Thyroid gland (tissue), 4 donors: ENCODE measurements around the gene CLPSL1. TPM values are rescaled to one million over a fixed set of nuclear protein-coding genes. Genes with fewer than 3 reads are reported as not detected.

Experiments used
- DNase-seq, 2 donors: peaks; one replicate each; pipeline ENCODE4 v3.0.0-alpha.2; 2019
- H3K27ac ChIP-seq, 3 donors: fragments of 200-600 bp; sonication (generic); 1 replicate in 2 of 3; 2 replicates in 1 of 3; pipeline ENCODE4 v1.5.1; 2016 to 2019; ENCODE audit warnings: mild to moderate bottlenecking in 1 of 3, moderate library complexity in 1 of 3
- H3K27me3 ChIP-seq: fragments of 200-600 bp; sonication (generic); one replicate; pipeline ENCODE4 v1.5.1; 2019
- H3K36me3 ChIP-seq, 2 donors: fragments of 200-600 bp; sonication (generic); one replicate each; pipeline ENCODE4 v1.5.1; 2016 to 2019
- H3K4me1 ChIP-seq, 2 donors: fragments of 200-600 bp; sonication (generic); one replicate each; pipeline ENCODE4 v1.5.1; 2017 to 2019
- H3K4me3 ChIP-seq, 3 donors: fragments of 200-600 bp; sonication (generic); replicated peaks in 1 of 3; 1 replicate in 2 of 3; 2 replicates in 1 of 3; pipeline ENCODE4 v1.5.1; 2016; ENCODE audit warnings: mild to moderate bottlenecking in 1 of 3
- H3K9me3 ChIP-seq: fragments of 200-600 bp; sonication (generic); one replicate; pipeline ENCODE4 v1.5.1; 2017
- POLR2A ChIP-seq, 2 donors: fragments of 450-650 bp; IDR thresholded peaks; one replicate each; pipeline ENCODE4 v1.6.1; 2017; ENCODE audit warnings: antibody characterized with exemption in 2 of 2, mild to moderate bottlenecking in 2 of 2, moderate library complexity in 1 of 2
- WGBS, 2 donors: methylation state at CpG; one replicate each; pipeline ENCODE4 v1.1.5; 2017; 5-methylcytosine and 5-hydroxymethylcytosine counted together
- intact Hi-C: fragments of 100-400 bp; cut with DNase I; formaldehyde crosslinking; loops from one replicate; pipeline ENCODE4 v1.15.1; 2023
- total RNA-seq, 4 donors: library from RNA; depleted of rRNA; stranded (reverse); fragments of >200 nt; gene quantifications; one replicate each; pipeline ENCODE4 v1.2.3, GENCODE V29; 2016
- TF ChIP-seq, protein P1 (sequence below), 6 experiments: fragments of 200-600 bp in 3 of 6; fragments of 450-650 bp in 3 of 6; sonication (generic) in 3 of 6; IDR thresholded peaks; one replicate each; pipeline ENCODE4 v1.5.1; 2016 to 2019; ENCODE audit warnings: antibody characterized with exemption in 6 of 6, mild to moderate bottlenecking in 2 of 6, inconsistent platforms in 1 of 6, moderate library complexity in 1 of 6

Gene CLPSL1
- total RNA-seq, 4 donors from 2014 or later = not detected

DNA sequence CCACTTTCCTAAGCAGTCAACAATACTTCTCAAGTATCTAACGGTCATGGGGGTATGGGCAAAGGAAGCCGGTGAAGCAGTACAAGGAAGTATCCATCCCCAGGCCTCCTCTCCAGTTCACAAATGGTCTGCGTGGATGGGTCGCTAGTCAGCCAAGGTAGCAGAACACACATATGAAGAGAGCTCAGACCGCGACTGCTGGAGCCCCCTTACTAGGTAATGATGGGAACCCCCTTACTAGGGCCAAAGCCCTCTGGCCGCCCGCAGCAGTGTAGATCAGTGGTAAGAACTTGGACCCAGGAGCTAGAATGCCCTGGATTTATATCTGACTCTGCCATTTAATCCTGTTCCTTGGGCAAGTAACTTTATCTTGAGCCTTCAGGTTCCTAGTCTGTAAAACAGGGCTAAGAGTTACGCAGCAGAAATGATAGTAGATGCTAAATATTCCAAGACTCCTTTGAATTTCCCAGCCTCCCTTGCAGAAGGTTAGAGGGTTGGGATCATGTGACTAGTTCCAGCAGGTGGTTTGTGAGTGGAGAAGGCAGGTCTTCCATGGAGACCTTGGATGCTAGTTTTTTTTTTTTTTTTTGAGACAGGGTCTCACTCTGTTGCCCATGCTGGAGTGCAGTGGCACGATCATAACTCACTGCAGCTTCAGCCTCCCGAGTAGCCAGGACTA is 6.6 kb upstream of the CLPSL1 start:
- Histone ChIP-seq H3K9me3 (no peaks in the 10 kb centered on the region), H3K27me3 (no peaks in the 10 kb centered on the region), H3K27ac (no peak overlapping the region), H3K4me3 (no peak overlapping the region), H3K4me1 (peaks cover 9 to 11% of the 10 kb centered on the region in 2 donors), H3K36me3 (no peaks in the 10 kb centered on the region)
- DNase-seq = no peak
- TF ChIP-seq, protein P1, sequence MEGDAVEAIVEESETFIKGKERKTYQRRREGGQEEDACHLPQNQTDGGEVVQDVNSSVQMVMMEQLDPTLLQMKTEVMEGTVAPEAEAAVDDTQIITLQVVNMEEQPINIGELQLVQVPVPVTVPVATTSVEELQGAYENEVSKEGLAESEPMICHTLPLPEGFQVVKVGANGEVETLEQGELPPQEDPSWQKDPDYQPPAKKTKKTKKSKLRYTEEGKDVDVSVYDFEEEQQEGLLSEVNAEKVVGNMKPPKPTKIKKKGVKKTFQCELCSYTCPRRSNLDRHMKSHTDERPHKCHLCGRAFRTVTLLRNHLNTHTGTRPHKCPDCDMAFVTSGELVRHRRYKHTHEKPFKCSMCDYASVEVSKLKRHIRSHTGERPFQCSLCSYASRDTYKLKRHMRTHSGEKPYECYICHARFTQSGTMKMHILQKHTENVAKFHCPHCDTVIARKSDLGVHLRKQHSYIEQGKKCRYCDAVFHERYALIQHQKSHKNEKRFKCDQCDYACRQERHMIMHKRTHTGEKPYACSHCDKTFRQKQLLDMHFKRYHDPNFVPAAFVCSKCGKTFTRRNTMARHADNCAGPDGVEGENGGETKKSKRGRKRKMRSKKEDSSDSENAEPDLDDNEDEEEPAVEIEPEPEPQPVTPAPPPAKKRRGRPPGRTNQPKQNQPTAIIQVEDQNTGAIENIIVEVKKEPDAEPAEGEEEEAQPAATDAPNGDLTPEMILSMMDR (IDR thresholded peaks at IDR 0.05) = no peak
- TF ChIP-seq POLR2A (IDR thresholded peaks at IDR 0.05) = no peak
- WGBS, 2 donors = 54 to 58% methylated on average over 9 to 11 of the region's 11 CpGs
- intact Hi-C loops = no loop called here

DNA sequence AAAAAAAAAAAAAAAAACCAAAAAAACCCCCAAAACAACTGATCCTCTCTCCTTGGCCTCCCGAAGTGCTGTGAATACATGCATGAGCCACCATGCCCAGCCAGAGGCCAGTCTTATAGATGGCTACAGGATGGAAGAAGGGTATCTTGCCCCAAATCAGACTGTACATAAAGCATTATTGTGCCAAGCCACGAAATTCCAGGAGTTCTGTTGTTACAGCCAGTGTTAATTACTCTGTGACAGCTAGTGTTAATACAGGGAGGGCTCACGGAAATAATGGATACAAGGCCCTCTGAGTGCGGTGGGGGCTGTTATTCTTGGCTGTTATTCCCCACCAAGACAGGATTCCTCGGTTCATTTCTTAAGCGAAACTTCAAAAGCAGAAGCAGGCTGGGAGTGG is 5.8 kb upstream of the CLPSL1 start:
- Histone ChIP-seq H3K27me3 (no peaks in the 10 kb centered on the region), H3K9me3 (no peaks in the 10 kb centered on the region), H3K36me3 (no peaks in the 10 kb centered on the region), H3K4me1 (peaks cover 9 to 11% of the 10 kb centered on the region in 2 donors), H3K4me3 (no peak overlapping the region), H3K27ac (no peak overlapping the region)
- TF ChIP-seq, protein P1 (IDR thresholded peaks at IDR 0.05) = no peak
- TF ChIP-seq POLR2A (IDR thresholded peaks at IDR 0.05) = no peak
- DNase-seq = no peak
- 79 to 88% methylated on average over 6 of the region's 6 CpGs for WGBS, 2 donors
- intact Hi-C loops = no loop called here

DNA sequence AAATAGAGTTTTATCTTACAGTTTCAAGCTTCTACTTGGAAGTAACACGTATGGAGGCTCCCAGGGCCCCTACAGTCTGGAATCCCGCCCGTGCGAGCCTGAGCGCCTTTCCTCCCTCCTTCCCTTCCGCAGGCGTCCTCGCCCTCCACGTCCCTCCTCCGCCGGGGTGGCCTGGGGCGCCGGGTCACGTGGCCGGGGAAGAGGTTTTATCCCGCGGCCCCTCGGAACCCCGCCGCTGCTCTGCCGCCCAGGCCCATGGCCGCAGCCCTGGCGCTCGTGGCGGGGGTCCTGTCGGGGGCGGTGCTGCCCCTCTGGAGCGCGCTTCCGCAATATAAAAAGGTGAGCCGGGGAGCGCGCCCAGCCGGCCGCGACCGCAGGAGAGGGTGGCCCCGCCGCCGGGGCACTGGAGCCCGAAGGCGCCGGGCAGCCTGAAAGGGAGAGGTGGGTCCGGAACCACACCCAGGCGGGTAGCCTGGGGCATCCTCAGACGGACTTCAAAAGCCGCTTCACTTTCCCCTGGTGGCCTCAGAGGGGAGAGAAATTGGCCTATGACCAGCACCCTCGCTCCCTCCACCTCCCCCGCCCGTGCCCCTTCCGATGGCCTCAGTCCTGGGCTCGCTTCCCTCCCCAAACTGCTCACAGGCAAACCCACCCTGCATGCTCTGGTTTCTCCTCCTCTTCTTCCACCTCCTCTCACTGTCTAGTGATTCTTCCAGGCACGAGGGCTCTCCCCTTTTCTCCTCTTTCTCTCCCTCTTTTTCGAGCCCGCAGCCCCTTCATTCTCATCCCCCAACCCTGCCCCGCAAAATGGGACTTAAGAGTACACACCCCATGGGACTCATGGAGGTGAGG is 4.2 kb upstream of the CLPSL1 start, which contains the start of gene CLPSL2:
CLPSL2 (plus strand) TSS at position 235 of the 852 bp plus-strand sequence; CDS start at position 256, 21 bp downstream.
- Histone ChIP-seq H3K27me3 (no peaks in the 10 kb centered on the region), H3K36me3 (no peaks in the 10 kb centered on the region), H3K4me3 (peak within 1 kb of the TSS in 1 of 3 donors; percentile 29), H3K9me3 (no peaks in the 10 kb centered on the region), H3K27ac (no peak within 1 kb of the TSS), H3K4me1 (peaks cover 9 to 11% of the 10 kb centered on the region in 2 donors)
- TF ChIP-seq POLR2A (IDR thresholded peaks at IDR 0.05) = no peak
- TF ChIP-seq, protein P1 (IDR thresholded peaks at IDR 0.05) = no peak
- DNase-seq = peak; percentile 19 to 26
- WGBS, 2 donors = 4 to 5% methylated on average over 34 to 39 of the region's 56 CpGs
- intact Hi-C loops = no loop called here

DNA sequence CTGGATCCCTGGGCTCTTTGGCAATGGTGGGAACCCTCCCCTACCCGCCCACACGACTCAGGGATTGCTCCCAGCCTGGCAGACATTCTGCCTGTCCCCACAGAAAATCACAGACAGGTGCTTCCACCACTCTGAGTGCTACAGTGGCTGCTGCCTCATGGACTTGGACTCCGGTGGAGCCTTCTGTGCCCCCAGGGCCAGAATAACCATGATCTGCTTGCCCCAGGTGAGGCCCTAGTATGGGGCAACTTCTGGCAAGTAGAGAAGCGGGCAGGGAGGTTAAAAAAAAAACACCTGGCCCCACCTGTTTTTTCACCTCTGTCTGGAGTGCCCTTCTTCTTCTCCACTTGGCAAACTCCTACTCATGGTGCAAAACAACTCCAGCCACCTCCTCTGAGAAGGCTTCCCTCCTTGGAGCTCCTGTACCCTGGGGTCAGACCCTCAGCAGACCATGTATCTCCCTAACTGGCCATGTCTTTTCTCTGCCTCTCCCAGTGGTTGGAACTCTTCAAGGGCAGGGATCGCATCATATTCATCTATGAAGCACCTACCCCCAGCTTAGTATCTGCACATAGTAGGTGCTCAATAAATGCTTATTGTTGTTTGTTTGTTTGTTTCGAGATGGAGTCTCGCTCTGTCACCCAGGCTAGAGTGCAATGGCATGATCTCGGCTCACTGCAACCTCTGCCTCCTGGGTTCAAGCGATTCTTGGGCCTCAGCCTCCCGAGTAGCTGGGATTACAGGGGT is 3.3 kb upstream of the CLPSL1 start:
- intact Hi-C loops = no loop called here
- no peaks in the 10 kb centered on the region for H3K36me3 ChIP-seq
- TF ChIP-seq POLR2A (IDR thresholded peaks at IDR 0.05) = no peak
- TF ChIP-seq, protein P1 (IDR thresholded peaks at IDR 0.05) = no peak
- DNase-seq = no peak
- peaks cover 9 to 11% of the 10 kb centered on the region in 2 donors for H3K4me1 ChIP-seq
- no peaks in the 10 kb centered on the region for H3K9me3 ChIP-seq
- WGBS, 2 donors = 72 to 80% methylated on average over 8 to 10 of the region's 10 CpGs
- H3K27me3 ChIP-seq = no peaks in the 10 kb centered on the region
- H3K27ac ChIP-seq = no peak overlapping the region
- no peak overlapping the region for H3K4me3 ChIP-seq
